22Rv1 (cell line): ENCODE measurements around the gene ADNP2.

Experiments used
- ZFX ChIP-seq: fragments of 450-650 bp; IDR thresholded peaks from 2 replicates; pipeline ENCODE4 v1.6.1; 2017; ENCODE audit warnings: antibody characterized with exemption, borderline replicate concordance
- TF ChIP-seq, protein P1 (sequence below): fragments of 450-650 bp; IDR thresholded peaks from 2 replicates; pipeline ENCODE4 v1.5.1; 2017; ENCODE audit warnings: mild to moderate bottlenecking

DNA sequence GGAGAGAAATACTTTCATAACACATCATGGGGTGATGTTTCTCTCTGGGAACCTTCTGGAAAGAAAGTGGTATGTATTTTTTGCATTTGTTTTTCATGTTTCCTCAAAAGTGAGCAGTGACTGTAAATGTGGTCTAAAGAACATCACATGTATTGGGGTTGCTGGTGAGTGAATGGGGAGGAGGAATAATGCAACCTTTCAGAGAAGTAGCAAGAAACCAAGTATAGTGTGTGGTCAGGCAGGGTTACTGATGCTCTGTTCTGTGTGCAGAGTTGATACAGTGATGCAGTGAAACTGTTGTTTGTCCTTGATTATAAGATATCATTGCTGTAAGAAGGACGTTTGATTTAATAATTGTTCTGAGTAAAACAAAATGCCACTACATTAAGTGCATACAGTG, 24.1 kb downstream of the ADNP2 start:
- TF ChIP-seq, protein P1, sequence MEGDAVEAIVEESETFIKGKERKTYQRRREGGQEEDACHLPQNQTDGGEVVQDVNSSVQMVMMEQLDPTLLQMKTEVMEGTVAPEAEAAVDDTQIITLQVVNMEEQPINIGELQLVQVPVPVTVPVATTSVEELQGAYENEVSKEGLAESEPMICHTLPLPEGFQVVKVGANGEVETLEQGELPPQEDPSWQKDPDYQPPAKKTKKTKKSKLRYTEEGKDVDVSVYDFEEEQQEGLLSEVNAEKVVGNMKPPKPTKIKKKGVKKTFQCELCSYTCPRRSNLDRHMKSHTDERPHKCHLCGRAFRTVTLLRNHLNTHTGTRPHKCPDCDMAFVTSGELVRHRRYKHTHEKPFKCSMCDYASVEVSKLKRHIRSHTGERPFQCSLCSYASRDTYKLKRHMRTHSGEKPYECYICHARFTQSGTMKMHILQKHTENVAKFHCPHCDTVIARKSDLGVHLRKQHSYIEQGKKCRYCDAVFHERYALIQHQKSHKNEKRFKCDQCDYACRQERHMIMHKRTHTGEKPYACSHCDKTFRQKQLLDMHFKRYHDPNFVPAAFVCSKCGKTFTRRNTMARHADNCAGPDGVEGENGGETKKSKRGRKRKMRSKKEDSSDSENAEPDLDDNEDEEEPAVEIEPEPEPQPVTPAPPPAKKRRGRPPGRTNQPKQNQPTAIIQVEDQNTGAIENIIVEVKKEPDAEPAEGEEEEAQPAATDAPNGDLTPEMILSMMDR: no peak
- no peak for TF ChIP-seq ZFX
